NK-92 (cell line): ENCODE data around the gene NAPEPLD.
"Not testable (repeated sequence)": the region's sequence is repeated elsewhere in the genome, so short reads cannot be mapped to it uniquely, and the experiment has no call there.

Experiments used
- DNase-seq: peaks from one replicate; lab custom pipeline; 2025; ENCODE audit not compliant: unreplicated experiment; lab: John Stamatoyannopoulos, UW

NAPEPLD gene

DNA sequence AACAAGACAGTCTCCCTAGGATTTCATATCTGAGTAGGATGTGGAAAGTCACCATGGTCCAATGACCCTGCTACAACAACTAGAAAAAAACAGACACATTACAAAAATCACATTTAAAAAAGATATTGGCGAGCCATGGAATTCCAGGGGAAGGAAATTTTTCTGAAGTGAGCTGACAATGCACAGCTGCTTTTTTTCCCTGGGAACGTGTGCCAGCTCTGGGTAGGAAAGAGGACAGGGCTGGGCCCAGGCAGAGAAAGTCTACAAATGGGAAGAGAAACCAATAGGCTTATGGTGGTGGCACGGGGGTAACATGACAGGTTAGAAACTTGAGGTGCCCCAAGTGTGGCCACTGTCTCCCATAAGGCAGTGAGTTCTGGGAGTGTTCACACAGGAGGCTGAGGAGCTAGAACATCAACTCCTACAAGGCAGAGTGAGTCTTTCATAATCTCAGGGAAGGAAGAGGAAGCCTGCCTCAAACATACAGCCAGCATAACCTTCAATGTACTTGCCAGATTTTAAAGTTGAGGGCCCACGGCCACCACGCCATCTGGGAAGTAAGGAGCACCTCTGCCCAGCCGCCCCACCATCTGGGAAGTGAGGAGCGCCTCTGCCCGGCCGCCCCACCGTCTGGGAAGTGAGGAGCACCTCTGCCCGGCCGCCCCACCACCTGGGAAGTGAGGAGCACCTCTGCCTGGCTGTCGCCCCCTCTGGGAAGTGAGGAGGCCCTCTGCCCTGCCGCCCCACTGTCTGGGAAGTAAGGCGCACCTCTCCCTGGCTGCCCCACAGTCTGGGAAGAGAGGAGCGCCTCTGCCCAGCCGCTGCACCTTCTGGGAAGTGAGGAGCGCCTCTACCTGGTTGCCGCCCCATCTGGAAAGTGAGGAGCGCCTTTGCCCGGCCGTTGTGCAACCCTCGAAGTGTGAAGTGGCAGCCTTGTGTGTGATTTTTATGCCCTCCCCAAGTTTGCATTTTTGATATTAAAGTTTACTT, 80.2 kb downstream of the NAPEPLD start:
- DNase-seq = no peak

DNA sequence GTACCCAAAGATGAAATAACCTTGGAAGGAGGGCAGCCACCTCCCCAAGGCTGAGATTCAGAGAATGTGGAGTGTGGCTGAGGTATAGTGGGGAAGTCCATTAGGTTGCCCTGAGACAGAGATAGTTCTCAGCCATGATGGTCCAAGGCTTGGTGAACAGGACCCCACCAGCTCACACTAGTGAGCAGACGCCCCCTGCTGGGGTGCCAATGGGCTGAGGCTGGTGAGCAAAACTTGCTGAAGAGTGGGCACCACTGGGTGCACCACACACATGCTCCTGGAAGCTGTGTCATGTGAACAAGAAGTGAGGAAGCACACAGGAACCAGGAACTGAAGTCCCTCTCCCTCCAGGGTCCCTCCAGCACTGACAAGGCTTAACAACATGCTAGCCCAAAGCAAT, 83.2 kb downstream of the NAPEPLD start:
- no peak for DNase-seq

DNA sequence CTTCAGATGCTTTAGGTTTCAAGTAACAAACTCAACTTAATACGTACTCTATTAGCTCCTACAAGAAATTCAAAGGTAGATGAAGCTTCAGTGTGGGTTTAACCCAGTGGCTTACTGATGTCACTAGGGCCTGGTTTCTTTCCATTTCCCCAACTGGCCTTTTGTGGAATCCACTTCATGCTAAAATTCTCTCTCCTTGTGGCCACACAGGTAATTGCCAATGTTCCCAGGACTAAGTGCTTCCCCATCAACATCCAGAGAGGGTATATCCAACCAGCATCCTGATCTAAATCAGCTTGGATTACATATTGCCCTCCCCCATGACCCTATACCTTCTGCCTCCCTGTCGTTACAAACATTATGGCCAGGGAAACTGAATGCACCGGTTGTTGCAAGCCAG, 85.0 kb downstream of the NAPEPLD start:
- DNase-seq = no peak

DNA sequence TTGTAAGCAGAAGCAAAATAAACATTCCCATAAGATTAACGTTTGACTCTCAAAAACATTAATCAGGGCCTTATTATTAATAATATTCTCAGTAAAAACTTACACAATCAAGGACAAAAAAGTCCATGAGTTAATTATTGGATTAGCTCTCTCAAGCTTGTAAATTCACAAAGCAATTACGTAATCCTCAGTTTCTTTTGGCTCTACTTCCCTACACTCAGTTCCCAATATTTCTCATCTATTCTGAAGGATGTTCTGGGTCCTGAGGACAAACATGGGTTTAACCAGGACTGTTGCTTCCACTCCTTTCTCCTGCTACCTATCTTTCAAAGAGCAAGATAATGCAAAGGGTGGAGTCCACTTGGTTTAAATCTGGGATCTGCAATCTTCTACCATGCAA, 89.4 kb downstream of the NAPEPLD start:
- DNase-seq = no peak

DNA sequence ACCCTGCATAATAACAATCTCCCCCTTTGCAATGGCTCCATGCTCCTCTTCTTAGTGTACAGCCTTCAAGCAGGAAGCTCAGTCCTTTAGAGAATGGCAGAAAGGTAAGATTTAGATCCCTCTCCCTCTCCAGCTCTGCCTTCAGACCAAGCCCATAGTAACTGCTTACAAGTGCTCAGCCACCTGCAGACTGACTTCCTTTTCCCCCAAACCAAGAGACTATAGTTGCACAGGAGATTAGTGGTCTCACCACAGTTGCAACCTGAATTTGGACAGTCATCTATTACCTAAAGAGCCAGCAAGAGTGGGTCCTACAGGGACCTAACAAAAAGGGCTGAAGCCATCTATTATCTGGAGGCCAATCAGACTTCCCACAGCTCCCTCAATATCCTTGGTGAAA, 90.8 kb downstream of the NAPEPLD start:
- DNase-seq = no peak

DNA sequence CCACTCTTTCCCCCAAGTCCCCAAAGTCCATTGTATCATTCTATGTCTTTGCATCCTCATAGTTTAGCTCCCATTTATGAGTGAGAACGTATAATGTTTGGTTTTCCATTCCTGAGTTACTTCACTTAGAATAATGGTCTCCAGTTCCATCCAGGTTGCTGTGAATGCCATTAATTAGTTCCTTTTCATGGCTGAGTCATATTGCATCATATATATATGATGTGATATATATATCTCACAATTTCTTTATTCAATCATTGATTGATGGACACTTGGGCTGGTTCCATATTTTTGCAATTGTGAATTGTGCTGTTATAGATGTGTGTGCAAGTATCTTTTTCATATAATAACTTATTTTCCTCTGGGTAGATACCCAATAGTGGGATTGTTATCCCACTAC, 92.9 kb downstream of the NAPEPLD start:
- DNase-seq = not testable (repeated sequence)

DNA sequence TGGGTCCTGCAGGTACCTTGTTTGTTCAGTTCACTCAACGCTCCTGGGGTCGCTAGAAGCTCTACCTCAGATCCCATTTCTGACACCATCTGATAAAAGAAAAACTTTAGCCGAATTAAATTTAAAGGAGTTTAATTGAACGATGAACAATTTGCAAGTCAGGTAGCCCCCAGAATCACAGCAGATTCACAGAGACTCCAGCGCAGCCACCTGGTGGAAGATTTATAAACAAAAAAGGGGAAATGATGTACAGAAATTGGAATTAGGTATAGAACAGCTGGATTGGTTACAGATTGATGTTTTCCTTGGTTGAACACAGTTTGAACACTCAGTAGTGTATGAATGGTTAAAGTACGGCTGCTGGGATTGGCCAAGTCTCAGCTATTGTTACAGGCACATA, 97.4 kb downstream of the NAPEPLD start:
- no peak for DNase-seq
